GM18511 (cell line): Measurements from ENCODE around the gene KCP.

ENCODE experiments used
- ATAC-seq: cut with Tn5 transposase; IDR thresholded peaks from one replicate; pipeline ENCODE4 v1.9.1; 2021; ENCODE audit warnings: mild to moderate bottlenecking, moderate library complexity; ENCODE audit not compliant: unreplicated experiment

The KCP gene

DNA sequence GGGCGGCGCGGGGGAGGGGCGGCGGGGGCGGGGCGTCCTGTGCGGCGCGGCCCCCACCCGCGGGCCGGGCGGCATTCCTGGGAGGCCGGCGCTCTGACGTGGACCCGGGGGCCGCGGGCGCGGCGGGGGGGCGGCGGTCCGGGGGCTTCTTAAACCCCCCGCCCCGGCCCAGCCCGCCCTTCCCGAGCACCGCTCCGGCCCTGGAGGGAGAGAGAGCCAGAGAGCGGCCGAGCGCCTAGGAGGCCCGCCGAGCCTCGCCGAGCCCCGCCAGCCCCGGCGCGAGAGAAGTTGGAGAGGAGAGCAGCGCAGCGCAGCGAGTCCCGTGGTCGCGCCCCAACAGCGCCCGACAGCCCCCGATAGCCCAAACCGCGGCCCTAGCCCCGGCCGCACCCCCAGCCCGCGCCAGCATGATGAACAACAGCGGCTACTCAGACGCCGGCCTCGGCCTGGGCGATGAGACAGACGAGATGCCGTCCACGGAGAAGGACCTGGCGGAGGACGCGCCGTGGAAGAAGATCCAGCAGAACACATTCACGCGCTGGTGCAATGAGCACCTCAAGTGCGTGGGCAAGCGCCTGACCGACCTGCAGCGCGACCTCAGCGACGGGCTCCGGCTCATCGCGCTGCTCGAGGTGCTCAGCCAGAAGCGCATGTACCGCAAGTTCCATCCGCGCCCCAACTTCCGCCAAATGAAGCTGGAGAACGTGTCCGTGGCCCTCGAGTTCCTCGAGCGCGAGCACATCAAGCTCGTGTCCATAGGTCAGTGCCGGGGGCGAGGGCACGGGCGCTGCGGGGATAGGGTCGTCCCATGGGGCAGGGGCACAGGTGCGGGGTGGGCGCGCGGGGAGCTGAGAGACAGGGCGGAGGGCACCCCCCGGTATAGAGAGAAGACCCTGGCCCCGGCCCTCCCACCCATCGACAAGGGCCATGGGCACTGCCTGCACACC, 80.0 kb downstream of the KCP start, which contains the start of gene FLNC:
TSS of gene FLNC (plus strand) at position 176 of the 947 bp plus-strand sequence. CDS start at position 408, 232 bp downstream.
- no peak for ATAC-seq

DNA sequence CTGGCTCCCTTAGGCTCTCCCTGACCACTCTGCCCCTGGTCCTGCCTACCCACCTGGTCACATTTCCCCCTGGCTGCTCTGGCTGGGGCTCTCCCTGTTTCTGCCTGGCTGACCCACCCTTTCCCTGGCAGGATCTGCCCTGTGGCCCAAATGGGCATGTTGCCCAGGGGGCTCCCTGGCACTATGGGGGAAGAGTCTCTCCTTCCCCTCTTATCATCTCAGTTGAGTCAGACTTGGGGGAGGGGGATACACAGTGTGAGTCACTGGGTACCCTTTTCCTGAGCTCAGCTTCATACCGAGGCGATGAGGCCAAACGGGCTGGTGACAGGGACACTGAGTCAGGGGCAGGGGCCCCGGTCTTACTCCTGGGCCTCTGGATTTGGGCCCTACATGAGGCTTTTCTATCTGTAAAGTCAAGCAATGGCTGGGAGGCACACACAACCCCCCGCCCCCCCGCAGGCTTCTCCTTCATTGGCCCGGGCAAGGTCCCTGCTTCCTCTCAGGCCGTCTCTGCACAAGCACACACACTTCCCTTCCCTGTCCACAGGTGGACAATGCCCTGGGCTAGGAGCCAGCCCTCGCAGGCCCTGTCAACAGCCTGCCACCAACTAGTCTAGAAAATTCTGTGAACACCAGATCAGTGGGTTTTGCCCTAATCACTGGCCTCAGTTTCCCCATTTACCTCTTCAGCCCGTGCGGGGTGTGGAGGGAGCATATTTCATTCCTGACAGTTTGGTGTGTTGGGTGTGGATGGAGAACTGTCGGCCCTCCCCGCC, 80.9 kb downstream of the KCP start:
- no peak for ATAC-seq

DNA sequence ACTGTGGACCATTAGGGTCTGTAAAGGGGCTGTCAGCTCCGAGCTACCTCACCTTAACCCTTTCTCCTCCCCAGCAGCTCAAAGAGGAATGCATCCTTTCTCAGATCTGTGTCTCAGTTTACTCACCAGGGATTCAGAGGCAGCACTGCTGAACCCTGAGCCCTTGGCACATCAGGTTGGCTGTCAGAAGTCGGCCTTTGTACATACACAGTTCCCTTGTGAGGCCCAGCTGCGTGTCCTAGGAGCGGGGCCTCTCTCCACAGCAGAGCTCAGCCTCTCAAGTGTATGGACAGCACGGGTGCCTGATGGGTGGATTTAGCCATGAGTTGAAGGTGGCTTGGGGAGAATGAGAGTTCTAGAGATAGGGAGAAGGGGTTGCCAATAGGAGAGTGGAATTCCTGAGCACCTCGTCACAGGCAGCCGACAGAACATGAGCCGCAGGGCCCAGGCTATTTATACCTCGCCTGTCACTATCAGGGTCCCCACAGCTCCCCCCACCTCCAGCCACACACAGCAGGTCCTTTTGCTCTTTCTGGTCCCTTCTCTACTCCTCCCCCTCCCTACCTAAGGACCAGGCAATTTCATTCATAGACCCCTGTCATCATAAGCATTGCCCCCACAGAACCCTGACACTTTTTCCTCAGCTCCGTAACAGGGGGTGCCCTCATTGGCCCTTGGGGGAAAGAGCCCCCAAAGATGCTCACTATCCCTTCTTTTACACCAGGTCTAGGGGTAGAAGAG, 82.4 kb downstream of the KCP start:
- no peak for ATAC-seq

DNA sequence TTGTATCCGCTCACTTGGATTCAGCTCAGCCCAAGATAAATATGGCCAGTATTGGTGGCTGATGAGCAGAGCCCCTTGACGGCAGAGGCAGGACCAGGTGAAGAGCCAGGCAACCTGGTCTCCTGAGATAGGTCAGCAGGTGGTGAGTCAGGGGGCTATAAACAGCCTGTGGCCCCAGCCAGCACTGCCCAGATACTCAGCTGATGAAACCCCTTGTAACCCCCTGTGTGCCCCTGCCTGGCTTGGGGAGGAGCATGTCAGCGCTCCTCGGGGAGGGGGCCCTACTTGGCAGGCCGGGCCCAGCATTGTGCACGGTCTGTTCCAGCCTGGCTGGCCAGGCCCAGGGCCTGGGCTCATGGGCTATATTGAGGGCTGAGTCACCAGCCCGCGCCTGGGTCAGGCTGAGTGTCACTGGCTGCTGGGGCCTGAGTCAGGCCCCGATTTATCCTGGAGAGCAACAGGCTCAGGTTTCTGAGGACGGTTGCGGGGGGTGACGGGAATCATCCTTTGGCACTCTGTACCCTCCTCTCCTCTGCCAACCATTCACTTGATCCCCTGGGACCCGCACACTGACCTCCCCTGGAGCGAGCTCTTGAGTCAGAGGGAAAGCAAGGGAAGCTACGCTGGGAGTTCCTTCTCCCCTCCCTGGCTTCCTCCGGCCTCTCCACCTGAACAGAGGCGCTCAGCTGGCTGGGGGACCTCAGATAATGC, 83.1 kb downstream of the KCP start:
- no peak for ATAC-seq

DNA sequence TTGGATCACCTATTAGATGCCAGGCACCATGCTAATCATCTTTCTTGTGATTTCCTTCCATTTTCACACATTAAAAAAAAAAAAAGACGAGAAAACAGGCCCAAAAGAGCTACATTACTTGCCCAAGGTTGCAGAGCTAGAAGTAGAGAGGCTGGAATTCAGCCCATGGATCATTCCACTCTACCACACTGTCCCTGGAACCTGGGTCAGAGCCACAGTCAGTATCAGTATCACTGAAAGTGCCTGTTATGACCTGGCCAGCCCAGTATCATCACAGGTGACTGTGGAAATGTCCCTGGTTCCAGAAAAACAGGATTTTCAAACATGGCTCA, 83.6 kb downstream of the KCP start:
- no peak for ATAC-seq
